GM06990 (cell line): ENCODE data around the gene DDX23.

Source experiments
- DNase-seq: peaks from one replicate; pipeline ENCODE4 v3.0.0-alpha.2; 2011; ENCODE audit not compliant: insufficient read length; ENCODE audit errors: extremely low read depth
- H3K27me3 ChIP-seq: replicated peaks from 2 replicates; pipeline ENCODE4 v1.6.0; 2011; ENCODE audit warnings: low read length; ENCODE audit not compliant: control insufficient read depth, insufficient read depth
- H3K36me3 ChIP-seq: 2 replicates; pipeline ENCODE4 v1.5.1; 2011; ENCODE audit warnings: low read length; ENCODE audit not compliant: control insufficient read depth, insufficient read depth
- H3K4me3 ChIP-seq: replicated peaks from 2 replicates; pipeline ENCODE4 v1.5.1; 2011; ENCODE audit warnings: low read depth, mild to moderate bottlenecking, control low read depth, low read length
- TF ChIP-seq, protein P1 (sequence below): IDR thresholded peaks from 2 replicates; pipeline ENCODE4 v1.5.1; 2011; ENCODE audit warnings: low read length, control low read depth, mild to moderate bottlenecking, inconsistent platforms; ENCODE audit not compliant: insufficient read depth, poor library complexity, severe bottlenecking

Gene DDX23

GRCh38 chr12:48810903-48811431, 41.0 kb downstream of the DDX23 start:
- no peaks in the 10 kb centered on the region; the same call in 1 of the 2 replicates for H3K27me3 ChIP-seq
- TF ChIP-seq, protein P1, sequence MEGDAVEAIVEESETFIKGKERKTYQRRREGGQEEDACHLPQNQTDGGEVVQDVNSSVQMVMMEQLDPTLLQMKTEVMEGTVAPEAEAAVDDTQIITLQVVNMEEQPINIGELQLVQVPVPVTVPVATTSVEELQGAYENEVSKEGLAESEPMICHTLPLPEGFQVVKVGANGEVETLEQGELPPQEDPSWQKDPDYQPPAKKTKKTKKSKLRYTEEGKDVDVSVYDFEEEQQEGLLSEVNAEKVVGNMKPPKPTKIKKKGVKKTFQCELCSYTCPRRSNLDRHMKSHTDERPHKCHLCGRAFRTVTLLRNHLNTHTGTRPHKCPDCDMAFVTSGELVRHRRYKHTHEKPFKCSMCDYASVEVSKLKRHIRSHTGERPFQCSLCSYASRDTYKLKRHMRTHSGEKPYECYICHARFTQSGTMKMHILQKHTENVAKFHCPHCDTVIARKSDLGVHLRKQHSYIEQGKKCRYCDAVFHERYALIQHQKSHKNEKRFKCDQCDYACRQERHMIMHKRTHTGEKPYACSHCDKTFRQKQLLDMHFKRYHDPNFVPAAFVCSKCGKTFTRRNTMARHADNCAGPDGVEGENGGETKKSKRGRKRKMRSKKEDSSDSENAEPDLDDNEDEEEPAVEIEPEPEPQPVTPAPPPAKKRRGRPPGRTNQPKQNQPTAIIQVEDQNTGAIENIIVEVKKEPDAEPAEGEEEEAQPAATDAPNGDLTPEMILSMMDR, result no peak
- H3K4me3 ChIP-seq, result no peak overlapping the region
- H3K36me3 ChIP-seq, result no peaks in the 10 kb centered on the region
- no peak for DNase-seq

GRCh38 chr12:48807981-48808380, 44.0 kb downstream of the DDX23 start:
- Histone ChIP-seq H3K4me3 (no peak overlapping the region), H3K36me3 (no peaks in the 10 kb centered on the region), H3K27me3 (no peaks in the 10 kb centered on the region)
- TF ChIP-seq, protein P1, result no peak
- no peak for DNase-seq

- no peak overlapping the region for H3K4me3 ChIP-seq
- no peaks in the 10 kb centered on the region for H3K27me3 ChIP-seq
- TF ChIP-seq, protein P1, result no peak
- no peaks in the 10 kb centered on the region for H3K36me3 ChIP-seq
- DNase-seq, result no peak
These were observed 48.3 kb downstream of the DDX23 start for GRCh38 chr12:48803675-48804074.

- Histone ChIP-seq H3K36me3 (no peaks in the 10 kb centered on the region), H3K27me3 (no peaks in the 10 kb centered on the region), H3K4me3 (no peak overlapping the region)
- TF ChIP-seq, protein P1, result no peak
- DNase-seq, result no peak
These were observed 51.0 kb downstream of the DDX23 start for GRCh38 chr12:48800971-48801370.

GRCh38 chr12:48800457-48800856, 51.5 kb downstream of the DDX23 start:
- H3K36me3 ChIP-seq, result no peaks in the 10 kb centered on the region
- DNase-seq, result no peak
- no peak overlapping the region for H3K4me3 ChIP-seq
- no peaks in the 10 kb centered on the region for H3K27me3 ChIP-seq
- TF ChIP-seq, protein P1, result no peak

DNA sequence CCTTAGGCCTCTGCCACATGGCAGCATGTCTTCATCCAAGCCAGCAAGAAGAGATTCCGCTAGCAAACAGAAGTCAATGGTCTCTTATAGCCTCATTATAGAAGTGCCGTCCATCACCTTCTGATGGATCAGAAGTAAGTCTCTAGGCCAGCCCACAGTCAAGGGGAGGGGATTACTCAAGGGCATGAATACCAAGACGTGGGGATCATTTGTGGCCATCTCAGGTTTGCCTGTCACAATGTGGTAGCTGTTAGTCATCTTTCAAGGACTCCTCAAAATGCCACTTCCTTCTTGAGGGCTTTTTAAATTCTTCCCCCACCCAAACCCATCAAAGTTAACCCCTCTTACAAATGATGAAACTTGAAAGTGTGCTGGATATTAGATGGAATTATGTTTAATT, 55.0 kb downstream of the DDX23 start:
- Histone ChIP-seq H3K27me3 (no peaks in the 10 kb centered on the region), H3K4me3 (no peak overlapping the region), H3K36me3 (no peaks in the 10 kb centered on the region)
- DNase-seq, result no peak
- TF ChIP-seq, protein P1, result no peak
